MM.1S (cell line): ENCODE data around the gene ILF3.

Experiments
- EZH2 ChIP-seq: fragments of 300-600 bp; sonication (generic); optimal IDR thresholded peaks from 2 replicates; pipeline ENCODE3; 2017; ENCODE audit warnings: low read depth, mild to moderate bottlenecking, antibody characterized with exemption, low read length, mixed read lengths
- EZH2phosphoT487 ChIP-seq: fragments of 300-600 bp; sonication (generic); IDR thresholded peaks from 2 replicates; pipeline ENCODE4 v1.6.1; 2018; ENCODE audit warnings: antibody characterized with exemption, low read length
- TF ChIP-seq, protein P1 (sequence below): fragments of 300-600 bp; sonication (generic); IDR thresholded peaks from 2 replicates; pipeline ENCODE4 v1.5.1; 2016; ENCODE audit warnings: antibody characterized with exemption, low read length, mixed read lengths

DNA sequence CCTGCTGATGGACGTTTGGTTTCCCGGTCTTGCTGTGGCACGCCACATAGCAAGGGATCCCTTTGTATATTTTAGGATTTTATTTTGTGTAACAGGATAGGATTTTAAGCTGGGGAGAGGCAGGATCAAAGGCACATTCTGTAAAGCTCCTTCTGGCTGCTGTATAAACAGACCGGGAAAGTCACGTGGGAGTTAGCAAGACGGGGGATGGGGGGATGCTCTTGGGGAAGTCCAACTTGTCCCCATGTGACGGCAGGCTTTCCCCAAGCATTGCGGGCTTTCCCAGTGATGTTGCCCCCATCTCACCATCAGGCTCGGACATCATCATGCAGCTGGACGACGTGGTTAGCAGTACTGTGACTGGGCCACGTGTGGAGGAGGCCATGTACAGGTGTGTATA is 52.8 kb downstream of the ILF3 start:
- no peak for TF ChIP-seq EZH2
- TF ChIP-seq, protein P1, sequence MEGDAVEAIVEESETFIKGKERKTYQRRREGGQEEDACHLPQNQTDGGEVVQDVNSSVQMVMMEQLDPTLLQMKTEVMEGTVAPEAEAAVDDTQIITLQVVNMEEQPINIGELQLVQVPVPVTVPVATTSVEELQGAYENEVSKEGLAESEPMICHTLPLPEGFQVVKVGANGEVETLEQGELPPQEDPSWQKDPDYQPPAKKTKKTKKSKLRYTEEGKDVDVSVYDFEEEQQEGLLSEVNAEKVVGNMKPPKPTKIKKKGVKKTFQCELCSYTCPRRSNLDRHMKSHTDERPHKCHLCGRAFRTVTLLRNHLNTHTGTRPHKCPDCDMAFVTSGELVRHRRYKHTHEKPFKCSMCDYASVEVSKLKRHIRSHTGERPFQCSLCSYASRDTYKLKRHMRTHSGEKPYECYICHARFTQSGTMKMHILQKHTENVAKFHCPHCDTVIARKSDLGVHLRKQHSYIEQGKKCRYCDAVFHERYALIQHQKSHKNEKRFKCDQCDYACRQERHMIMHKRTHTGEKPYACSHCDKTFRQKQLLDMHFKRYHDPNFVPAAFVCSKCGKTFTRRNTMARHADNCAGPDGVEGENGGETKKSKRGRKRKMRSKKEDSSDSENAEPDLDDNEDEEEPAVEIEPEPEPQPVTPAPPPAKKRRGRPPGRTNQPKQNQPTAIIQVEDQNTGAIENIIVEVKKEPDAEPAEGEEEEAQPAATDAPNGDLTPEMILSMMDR, result no peak
- TF ChIP-seq EZH2phosphoT487, result no peak
